Glutamatergic neuron (in vitro differentiated cells): ENCODE measurements around the gene ATRN. TPM values are rescaled to one million over a fixed set of nuclear protein-coding genes. Genes with fewer than 3 reads are reported as not detected.

Source experiments
- DNase-seq: peaks from one replicate; pipeline ENCODE4 v3.0.0; 2022
- H3K27ac Mint-ChIP-seq: one replicate; pipeline ENCODE4 v1.8.0; 2020; ENCODE audit warnings: mild to moderate bottlenecking, mixed read lengths, inconsistent platforms; ENCODE audit not compliant: unreplicated experiment
- H3K27me3 Mint-ChIP-seq: one replicate; pipeline ENCODE4 v1.8.0; 2020; ENCODE audit warnings: mild to moderate bottlenecking, moderate library complexity, mixed read lengths, inconsistent platforms; ENCODE audit not compliant: unreplicated experiment
- H3K36me3 Mint-ChIP-seq: one replicate; pipeline ENCODE4 v1.8.0; 2020; ENCODE audit warnings: mild to moderate bottlenecking, mixed read lengths, inconsistent platforms; ENCODE audit not compliant: unreplicated experiment
- H3K4me1 Mint-ChIP-seq: one replicate; pipeline ENCODE4 v1.8.0; 2020; ENCODE audit warnings: mild to moderate bottlenecking, low read depth, mixed read lengths, inconsistent platforms; ENCODE audit not compliant: unreplicated experiment
- H3K4me3 Mint-ChIP-seq: one replicate; pipeline ENCODE4 v1.8.0; 2020; ENCODE audit warnings: mild to moderate bottlenecking, mixed read lengths, inconsistent platforms; ENCODE audit not compliant: unreplicated experiment
- H3K9me3 Mint-ChIP-seq: one replicate; pipeline ENCODE4 v1.8.0; 2020; ENCODE audit warnings: mild to moderate bottlenecking, moderate library complexity, mixed read lengths, inconsistent platforms; ENCODE audit not compliant: unreplicated experiment
- total RNA-seq: library from RNA; stranded (reverse); fragmentation: NEBNext Ultra II Directional; extraction: Animal tissue kit (Norgen Biotek cat#: 25700); gene quantifications from one replicate; pipeline ENCODE4 v1.2.1, GENCODE V29; 2021; ENCODE audit not compliant: unreplicated experiment
- TF ChIP-seq, protein P1 (sequence below): fragments of 200-600 bp; sonication (generic); IDR thresholded peaks from one replicate; pipeline ENCODE4 v1.5.0; 2021; ENCODE audit not compliant: partially characterized antibody, unreplicated experiment

Gene ATRN
- total RNA-seq, 1 donor from 2014 or later: 31.1 TPM

DNA sequence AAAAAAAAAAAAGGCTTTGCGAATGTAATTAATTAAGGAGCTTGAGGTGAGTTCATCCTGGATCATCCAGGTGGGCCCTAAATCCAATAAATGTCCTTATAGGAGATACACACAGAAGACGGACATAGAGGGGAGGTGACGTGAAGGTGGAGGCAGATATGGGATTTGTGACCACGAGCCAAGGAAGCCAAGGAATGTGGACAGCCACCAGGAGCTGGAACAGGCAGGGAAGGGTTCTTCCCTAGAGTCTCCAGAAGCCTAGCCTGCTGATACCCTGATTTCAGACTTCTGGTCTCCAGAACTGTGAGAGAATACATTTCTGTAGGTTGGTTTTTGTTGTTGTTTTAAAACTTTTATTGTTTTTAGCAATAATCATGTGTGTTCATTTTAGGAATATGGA, 6.7 kb upstream of the ATRN start:
- H3K27me3 Mint-ChIP-seq: peaks cover 7% of the 10 kb centered on the region
- no peak overlapping the region for H3K4me3 Mint-ChIP-seq
- no peak for DNase-seq
- H3K4me1 Mint-ChIP-seq: no peaks in the 10 kb centered on the region
- H3K36me3 Mint-ChIP-seq: no peaks in the 10 kb centered on the region
- TF ChIP-seq, protein P1, sequence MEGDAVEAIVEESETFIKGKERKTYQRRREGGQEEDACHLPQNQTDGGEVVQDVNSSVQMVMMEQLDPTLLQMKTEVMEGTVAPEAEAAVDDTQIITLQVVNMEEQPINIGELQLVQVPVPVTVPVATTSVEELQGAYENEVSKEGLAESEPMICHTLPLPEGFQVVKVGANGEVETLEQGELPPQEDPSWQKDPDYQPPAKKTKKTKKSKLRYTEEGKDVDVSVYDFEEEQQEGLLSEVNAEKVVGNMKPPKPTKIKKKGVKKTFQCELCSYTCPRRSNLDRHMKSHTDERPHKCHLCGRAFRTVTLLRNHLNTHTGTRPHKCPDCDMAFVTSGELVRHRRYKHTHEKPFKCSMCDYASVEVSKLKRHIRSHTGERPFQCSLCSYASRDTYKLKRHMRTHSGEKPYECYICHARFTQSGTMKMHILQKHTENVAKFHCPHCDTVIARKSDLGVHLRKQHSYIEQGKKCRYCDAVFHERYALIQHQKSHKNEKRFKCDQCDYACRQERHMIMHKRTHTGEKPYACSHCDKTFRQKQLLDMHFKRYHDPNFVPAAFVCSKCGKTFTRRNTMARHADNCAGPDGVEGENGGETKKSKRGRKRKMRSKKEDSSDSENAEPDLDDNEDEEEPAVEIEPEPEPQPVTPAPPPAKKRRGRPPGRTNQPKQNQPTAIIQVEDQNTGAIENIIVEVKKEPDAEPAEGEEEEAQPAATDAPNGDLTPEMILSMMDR: no peak
- H3K9me3 Mint-ChIP-seq: peaks cover 2% of the 10 kb centered on the region
- no peak overlapping the region for H3K27ac Mint-ChIP-seq

DNA sequence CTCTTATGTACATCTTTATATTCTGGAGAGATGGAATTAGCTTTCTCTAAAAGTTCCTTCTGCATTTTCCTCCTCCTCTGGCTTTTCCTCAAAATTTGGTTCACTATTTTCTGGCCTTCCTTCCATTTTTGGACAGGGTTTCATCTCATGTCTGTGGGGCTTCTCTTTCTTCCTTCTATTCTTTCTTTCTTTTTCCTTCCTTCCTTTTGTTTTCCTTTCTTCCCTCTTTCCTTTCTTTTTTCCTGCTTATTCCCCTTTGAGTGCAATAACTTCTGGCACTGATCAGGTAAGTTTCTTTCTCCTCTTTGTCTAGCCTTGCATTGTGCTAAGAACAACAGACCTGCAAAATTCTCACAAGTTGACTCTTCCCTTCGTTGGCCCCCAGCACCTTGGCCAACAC, 5.5 kb upstream of the ATRN start:
- no peak for DNase-seq
- TF ChIP-seq, protein P1: no peak
- no peak overlapping the region for H3K27ac Mint-ChIP-seq
- no peaks in the 10 kb centered on the region for H3K4me1 Mint-ChIP-seq
- H3K27me3 Mint-ChIP-seq: peaks cover 9% of the 10 kb centered on the region
- H3K36me3 Mint-ChIP-seq: no peaks in the 10 kb centered on the region
- H3K4me3 Mint-ChIP-seq: no peak overlapping the region
- peaks cover 2% of the 10 kb centered on the region for H3K9me3 Mint-ChIP-seq

DNA sequence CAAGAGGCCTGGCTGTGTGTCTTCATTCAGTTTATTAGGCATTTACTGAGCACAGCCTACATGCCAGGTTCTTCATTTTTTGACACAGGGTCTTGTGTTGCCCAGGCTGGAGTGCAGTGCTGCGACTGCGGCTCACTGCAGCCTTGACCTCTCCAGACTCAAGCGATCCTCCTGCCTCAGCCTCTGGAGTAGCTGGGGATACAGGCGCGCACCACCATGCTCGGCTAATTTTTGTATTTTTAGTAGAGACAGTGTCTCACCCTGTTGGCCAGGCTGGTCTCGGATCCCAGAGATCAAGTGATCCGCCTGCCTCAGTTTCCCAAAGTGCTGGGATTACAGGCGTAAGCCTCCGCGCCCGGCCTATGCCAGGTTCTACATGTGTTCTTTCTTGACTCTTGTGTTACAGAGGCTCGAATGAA, 601 bp upstream of the ATRN start:
- TF ChIP-seq, protein P1: no peak
- Mint-ChIP-seq H3K36me3 (no peaks in the 10 kb centered on the region), H3K9me3 (peaks cover 2% of the 10 kb centered on the region), H3K4me1 (peaks cover 13% of the 10 kb centered on the region), H3K4me3 (peak overlapping the region; percentile 83), H3K27me3 (peaks cover 13% of the 10 kb centered on the region), H3K27ac (peak overlapping the region; percentile 77)
- no peak for DNase-seq

DNA sequence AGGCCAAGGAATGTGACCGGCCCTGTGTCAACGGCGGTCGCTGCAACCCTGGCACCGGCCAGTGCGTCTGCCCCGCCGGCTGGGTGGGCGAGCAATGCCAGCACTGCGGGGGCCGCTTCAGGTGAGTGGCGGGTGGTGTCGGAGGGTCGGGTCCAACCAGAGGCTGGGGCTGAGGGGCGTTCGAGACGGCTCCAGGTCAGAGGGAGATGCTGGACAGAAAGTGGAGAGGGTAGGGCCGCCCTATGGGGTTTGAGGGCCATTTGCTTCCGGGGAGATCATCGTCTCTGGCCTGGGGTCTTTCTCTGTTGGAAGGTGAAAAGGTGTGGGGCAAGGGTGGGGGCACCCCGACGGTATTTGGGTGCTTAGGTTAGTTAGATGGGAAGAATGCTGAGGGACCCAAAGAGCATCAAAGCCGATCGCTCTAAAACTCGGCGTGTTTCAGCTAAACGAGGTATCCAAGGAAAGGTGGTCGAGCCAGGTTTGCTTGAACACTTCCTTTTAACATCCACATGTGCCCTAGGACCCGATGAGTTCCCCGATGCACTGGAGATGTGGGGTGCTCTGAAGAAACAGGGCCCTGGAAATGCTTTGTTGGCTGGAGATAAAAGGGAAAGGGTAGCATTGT, 691 bp downstream of the ATRN start:
- no peak for DNase-seq
- Mint-ChIP-seq H3K4me1 (peaks cover 13% of the 10 kb centered on the region), H3K36me3 (no peaks in the 10 kb centered on the region), H3K9me3 (peaks cover 2% of the 10 kb centered on the region), H3K27ac (peak overlapping the region; percentile 78), H3K27me3 (peaks cover 13% of the 10 kb centered on the region), H3K4me3 (peak overlapping the region; percentile 97)
- TF ChIP-seq, protein P1: no peak

DNA sequence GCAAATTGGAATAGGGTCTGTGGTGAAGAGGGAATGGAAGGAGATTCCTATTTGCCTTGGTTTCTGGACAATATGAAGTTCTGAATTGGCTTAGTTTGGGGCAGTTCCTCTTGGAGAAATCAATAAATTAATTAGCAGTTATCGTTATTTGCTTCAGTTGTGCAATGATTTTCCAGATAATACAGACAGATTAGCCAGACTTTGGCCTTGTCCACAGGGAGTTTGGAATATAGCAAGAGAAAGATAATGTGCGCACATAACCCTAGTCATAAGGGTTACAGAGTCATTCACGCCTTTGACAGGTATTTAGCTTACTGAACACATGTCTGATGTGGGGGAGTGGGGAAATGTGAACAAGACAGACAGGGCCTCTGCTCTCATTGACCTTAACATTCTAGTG, 1.3 kb downstream of the ATRN start:
- DNase-seq: no peak

More for the DNA sequence above, 1.3 kb downstream of the ATRN start:
- H3K4me3 Mint-ChIP-seq: peak overlapping the region; percentile 97
- peaks cover 2% of the 10 kb centered on the region for H3K9me3 Mint-ChIP-seq
- peaks cover 10% of the 10 kb centered on the region for H3K27me3 Mint-ChIP-seq
- H3K27ac Mint-ChIP-seq: peak overlapping the region; percentile 78
- TF ChIP-seq, protein P1: no peak
- no peaks in the 10 kb centered on the region for H3K36me3 Mint-ChIP-seq
- H3K4me1 Mint-ChIP-seq: peaks cover 13% of the 10 kb centered on the region
